ENCODE measurements around the gene KRTAP5-3.

The KRTAP5-3 gene

DNA sequence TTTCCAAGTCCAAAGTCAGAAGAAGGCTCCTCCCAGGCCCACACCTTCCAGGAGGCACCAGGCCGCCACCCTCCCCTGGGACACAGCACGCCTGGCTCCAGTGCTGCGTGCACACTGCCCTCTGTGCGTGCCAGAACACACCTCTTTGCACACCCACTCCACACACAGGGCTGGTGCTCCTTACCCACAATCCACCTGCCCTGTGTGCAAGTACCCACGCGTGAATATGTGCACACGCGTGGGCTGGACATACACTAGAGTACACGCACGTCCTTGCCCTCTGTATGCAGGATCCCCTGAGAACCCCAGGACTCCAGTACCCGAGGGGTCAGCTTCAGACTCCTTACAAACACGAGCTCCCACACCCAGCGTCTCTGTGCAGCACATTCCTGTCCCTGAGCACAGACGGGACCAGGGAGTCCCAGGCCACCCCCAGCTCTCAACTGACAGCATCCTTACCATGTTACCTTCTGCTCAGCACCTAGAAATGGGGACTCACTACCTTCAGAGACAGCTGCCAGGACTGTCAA is 38.9 kb downstream of the KRTAP5-3 start:
- TF ChIP-seq TCF12 (IDR thresholded peaks at IDR 0.05; ENCODE audit: low read depth), result no peak

DNA sequence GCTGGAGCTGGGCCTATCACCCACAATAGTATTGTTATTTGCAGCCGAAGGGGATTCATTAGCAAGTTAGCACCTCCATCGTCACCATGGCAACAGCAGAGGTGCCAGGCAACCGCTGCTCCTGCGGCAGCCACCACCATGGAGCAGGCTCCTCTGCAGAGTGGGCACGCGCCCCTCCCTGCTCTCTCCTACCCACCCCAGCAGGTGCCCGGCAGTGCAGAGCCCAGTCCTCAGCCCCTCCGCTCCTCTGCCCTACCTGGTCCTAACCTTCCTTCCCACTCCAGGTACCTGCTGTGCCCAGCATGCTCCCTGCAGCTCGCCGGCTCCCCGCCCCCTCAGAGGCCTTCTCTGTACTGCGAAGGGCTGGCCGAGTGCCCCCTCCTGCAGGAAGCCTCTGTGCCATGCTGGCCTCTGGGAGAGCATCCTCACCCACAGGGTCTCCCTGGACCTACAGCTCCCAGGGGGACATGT is 39.8 kb downstream of the KRTAP5-3 start:
- TF ChIP-seq FOXM1 (IDR thresholded peaks at IDR 0.05; ENCODE audit: borderline replicate concordance, low read depth) (no peak), CREB1 (IDR thresholded peaks at IDR 0.05; ENCODE audit: low read depth) (no peak), NFIC (IDR thresholded peaks at IDR 0.05) (no peak), TAF1 (IDR thresholded peaks at IDR 0.05; ENCODE audit: low read depth) (no peak), ZBTB7A (IDR thresholded peaks at IDR 0.05; ENCODE audit: low read depth) (no peak), YY1 (IDR thresholded peaks at IDR 0.05; ENCODE audit: low read depth) (no peak), REST (IDR thresholded peaks at IDR 0.05; ENCODE audit: low read depth) (no peak), TCF12 (IDR thresholded peaks at IDR 0.05; ENCODE audit: low read depth) (no peak), RAD21 (IDR thresholded peaks at IDR 0.05; ENCODE audit: low read depth) (no peak), EP300 (IDR thresholded peaks at IDR 0.05; ENCODE audit: borderline replicate concordance) (no peak), EGR1 (IDR thresholded peaks at IDR 0.05) (no peak), TEAD4 (IDR thresholded peaks at IDR 0.05) (no peak), CEBPB (IDR thresholded peaks at IDR 0.05) (no peak)
- TF ChIP-seq, protein P1, sequence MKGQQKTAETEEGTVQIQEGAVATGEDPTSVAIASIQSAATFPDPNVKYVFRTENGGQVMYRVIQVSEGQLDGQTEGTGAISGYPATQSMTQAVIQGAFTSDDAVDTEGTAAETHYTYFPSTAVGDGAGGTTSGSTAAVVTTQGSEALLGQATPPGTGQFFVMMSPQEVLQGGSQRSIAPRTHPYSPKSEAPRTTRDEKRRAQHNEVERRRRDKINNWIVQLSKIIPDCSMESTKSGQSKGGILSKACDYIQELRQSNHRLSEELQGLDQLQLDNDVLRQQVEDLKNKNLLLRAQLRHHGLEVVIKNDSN (IDR thresholded peaks at IDR 0.05), result no peak
- TF ChIP-seq, protein P2, sequence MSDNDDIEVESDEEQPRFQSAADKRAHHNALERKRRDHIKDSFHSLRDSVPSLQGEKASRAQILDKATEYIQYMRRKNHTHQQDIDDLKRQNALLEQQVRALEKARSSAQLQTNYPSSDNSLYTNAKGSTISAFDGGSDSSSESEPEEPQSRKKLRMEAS (IDR thresholded peaks at IDR 0.05), result no peak

GRCh38 chr11:1567721-1568100 is 40.6 kb downstream of the KRTAP5-3 start:
- TF ChIP-seq, protein P2 (IDR thresholded peaks at IDR 0.05), result no peak
- TF ChIP-seq EP300 (IDR thresholded peaks at IDR 0.05; ENCODE audit: borderline replicate concordance) (no peak), TAF1 (IDR thresholded peaks at IDR 0.05; ENCODE audit: low read depth) (no peak), RAD21 (IDR thresholded peaks at IDR 0.05; ENCODE audit: low read depth) (no peak), YY1 (IDR thresholded peaks at IDR 0.05; ENCODE audit: low read depth) (no peak), NFIC (IDR thresholded peaks at IDR 0.05) (no peak)

DNA sequence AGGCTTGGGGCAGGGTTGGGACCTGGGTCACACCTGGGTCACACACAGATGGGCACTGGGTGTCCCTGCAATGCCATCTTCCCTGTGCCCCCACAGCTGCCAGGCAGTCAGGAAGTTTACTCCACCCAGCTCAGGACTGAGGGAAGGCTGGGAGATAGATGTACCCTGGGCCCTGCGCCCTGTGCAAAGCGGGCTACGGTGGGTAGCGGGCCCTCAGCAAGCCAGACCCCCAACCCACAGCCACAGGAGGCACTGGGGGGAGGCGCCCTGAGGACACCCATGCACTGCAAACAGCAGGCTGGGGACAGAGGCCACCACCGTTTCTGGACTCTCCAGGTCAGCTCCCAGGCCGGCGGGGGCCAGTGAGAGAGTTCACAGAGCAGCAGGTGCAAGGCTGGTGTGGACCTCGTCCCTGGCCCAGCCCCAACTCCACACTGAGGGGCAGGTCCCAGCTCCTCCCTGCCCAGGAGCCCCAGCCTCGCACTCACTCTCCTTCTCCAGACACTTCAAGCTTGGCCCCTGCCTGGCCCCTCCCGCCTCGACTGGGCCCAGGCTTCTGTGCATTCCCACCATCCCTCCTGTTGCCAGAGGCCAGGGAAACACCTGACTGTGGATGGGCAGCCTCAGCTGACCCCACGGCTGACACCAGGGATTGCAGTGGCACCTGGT is 41.1 kb downstream of the KRTAP5-3 start:
- TF ChIP-seq NFIC (IDR thresholded peaks at IDR 0.05), result no peak
- TF ChIP-seq RAD21 (IDR thresholded peaks at IDR 0.05; ENCODE audit: low read depth), result no peak
- no peak for TF ChIP-seq TEAD4 (IDR thresholded peaks at IDR 0.05)
- TF ChIP-seq, protein P1 (IDR thresholded peaks at IDR 0.05), result no peak
- TF ChIP-seq, protein P2 (IDR thresholded peaks at IDR 0.05), result no peak
- TF ChIP-seq TAF1 (IDR thresholded peaks at IDR 0.05; ENCODE audit: low read depth), result no peak
- no peak for TF ChIP-seq EP300 (IDR thresholded peaks at IDR 0.05; ENCODE audit: borderline replicate concordance)
- TF ChIP-seq EGR1 (IDR thresholded peaks at IDR 0.05), result no peak
- no peak for TF ChIP-seq TCF12 (IDR thresholded peaks at IDR 0.05; ENCODE audit: low read depth)
- TF ChIP-seq CREB1 (IDR thresholded peaks at IDR 0.05; ENCODE audit: low read depth), result no peak

DNA sequence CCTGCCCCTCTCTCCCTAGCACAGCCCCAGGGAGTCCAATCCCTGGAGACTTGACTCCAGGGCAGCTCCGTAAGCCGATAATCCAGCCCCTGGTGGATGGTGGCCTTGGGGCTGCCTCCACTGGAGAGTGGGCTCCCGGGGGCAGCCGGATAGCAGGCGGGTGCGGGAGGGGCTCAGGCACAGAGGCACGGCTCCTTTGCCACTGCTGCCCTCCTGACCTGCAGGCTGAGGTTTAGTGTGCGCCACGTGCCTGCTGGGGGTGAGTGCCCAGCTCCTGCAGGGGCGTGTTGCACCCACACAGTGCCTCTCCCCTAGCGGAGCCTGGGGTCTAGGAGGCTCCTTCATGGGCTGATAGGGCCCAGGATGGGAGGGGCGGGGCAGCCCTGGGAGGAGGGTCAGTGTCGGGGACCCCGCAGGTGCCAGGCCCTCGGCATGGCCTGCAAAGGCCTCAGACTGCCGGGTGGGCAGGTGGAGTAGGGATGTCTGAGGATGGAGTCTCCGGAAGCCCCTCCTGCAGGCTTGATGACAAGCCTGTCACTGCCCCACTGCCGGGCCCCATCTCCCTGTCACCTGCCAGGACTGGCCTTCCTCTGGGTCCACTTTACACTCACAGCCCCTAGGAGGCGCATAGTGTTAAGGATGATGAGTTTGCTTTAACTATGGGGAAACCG is 41.7 kb downstream of the KRTAP5-3 start:
- TF ChIP-seq CEBPB (IDR thresholded peaks at IDR 0.05) (no peak), NFIC (IDR thresholded peaks at IDR 0.05) (no peak), EP300 (IDR thresholded peaks at IDR 0.05; ENCODE audit: borderline replicate concordance) (no peak), RAD21 (IDR thresholded peaks at IDR 0.05; ENCODE audit: low read depth) (no peak), YY1 (IDR thresholded peaks at IDR 0.05; ENCODE audit: low read depth) (no peak), EGR1 (IDR thresholded peaks at IDR 0.05) (no peak), TEAD4 (IDR thresholded peaks at IDR 0.05) (no peak), CREB1 (IDR thresholded peaks at IDR 0.05; ENCODE audit: low read depth) (no peak), FOXM1 (IDR thresholded peaks at IDR 0.05; ENCODE audit: borderline replicate concordance, low read depth) (no peak), ZBTB7A (IDR thresholded peaks at IDR 0.05; ENCODE audit: low read depth) (no peak), TCF12 (IDR thresholded peaks at IDR 0.05; ENCODE audit: low read depth) (no peak), TAF1 (IDR thresholded peaks at IDR 0.05; ENCODE audit: low read depth) (no peak), REST (IDR thresholded peaks at IDR 0.05; ENCODE audit: low read depth) (no peak)
- TF ChIP-seq, protein P1 (IDR thresholded peaks at IDR 0.05), result no peak
- TF ChIP-seq, protein P2 (IDR thresholded peaks at IDR 0.05), result no peak
